Measurements from ENCODE around the gene MIOS. TPM values are rescaled to one million over a fixed set of nuclear protein-coding genes. Genes with fewer than 3 reads are reported as not detected.

MIOS gene
- total RNA-seq, 4 donors from 2014 or later, result 24.7 to 44.5 (median 37.5) TPM

- TF ChIP-seq, protein P1, sequence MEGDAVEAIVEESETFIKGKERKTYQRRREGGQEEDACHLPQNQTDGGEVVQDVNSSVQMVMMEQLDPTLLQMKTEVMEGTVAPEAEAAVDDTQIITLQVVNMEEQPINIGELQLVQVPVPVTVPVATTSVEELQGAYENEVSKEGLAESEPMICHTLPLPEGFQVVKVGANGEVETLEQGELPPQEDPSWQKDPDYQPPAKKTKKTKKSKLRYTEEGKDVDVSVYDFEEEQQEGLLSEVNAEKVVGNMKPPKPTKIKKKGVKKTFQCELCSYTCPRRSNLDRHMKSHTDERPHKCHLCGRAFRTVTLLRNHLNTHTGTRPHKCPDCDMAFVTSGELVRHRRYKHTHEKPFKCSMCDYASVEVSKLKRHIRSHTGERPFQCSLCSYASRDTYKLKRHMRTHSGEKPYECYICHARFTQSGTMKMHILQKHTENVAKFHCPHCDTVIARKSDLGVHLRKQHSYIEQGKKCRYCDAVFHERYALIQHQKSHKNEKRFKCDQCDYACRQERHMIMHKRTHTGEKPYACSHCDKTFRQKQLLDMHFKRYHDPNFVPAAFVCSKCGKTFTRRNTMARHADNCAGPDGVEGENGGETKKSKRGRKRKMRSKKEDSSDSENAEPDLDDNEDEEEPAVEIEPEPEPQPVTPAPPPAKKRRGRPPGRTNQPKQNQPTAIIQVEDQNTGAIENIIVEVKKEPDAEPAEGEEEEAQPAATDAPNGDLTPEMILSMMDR (IDR thresholded peaks at IDR 0.05; ENCODE audit: low read depth), result no peak
Observed at GRCh38 chr7:7564323-7564780, 2.3 kb upstream of the MIOS start.

DNA sequence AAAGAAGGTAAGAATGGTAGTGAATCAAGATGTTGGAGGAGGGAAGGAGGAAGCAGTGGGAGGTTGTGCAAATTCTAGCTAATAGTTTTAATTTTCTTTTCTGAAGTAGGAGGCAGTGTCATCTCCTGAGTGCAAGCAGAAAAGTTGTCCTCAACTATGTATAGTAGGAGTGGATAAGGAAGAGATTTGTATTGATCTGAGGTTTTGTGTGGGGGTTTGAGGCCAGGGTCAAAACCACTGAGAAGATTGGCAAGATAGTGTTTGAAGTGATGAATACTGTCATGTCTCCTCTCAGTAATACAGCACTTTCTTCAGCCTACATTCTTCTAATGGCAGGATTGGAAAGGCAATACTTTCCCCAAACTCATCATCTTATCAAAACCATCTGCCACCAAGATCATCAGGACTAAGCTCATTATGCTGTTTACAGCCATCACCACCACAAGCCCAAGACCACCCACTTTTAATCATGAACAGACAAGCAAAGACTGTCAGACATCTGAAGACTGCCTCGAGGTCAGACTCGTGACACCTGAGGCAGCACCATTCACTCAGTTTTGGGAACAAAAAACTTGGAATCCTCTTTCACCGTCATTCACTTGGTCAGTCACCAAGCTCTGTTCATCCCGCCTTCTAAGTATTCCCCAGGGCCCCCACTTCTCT lies 1.5 kb upstream of the MIOS start:
- TF ChIP-seq, protein P1 (IDR thresholded peaks at IDR 0.05; ENCODE audit: low read depth), result no peak

DNA sequence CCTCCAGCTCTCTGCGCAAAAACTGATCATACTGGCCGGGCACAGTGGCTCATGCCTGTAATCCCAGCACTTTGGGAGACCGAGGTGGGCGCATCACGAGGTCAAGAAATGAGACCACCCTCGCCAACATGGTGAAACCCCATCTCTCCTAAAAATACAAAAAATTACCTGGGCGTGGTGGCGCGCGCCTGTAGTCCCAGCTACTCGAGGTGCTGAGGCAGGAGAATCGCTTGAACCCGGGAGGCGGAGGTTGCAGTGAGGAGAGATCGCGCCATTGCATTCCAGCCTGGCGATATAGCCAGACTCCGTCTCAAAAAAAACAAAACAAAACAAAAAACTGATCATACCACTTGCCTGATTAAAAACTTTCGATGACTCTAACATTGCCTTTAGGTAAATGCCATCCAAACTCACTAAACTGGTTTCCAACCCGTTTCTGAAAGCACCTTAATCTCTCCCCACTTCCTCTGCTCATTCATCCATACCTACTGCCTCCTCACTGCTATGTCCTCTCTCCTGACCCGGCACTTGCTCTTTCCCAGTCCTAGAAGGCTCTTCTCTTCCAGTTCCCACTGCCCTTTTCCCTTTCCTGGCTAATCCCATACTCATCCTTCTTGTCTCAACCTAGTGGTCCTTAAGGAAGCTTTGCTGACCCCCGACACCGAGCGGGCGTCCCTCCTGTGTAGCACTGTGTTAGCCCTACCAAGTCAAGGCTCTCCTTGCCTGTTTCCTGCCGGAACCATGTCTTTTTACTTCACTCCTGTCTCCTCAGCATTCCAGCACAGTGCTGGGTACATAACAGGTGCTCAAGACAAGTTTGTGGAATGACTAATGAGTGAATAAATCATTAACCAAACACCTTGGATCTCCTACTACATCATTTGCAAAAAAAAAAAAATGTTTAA lies 686 bp upstream of the MIOS start:
- TF ChIP-seq, protein P1 (IDR thresholded peaks at IDR 0.05; ENCODE audit: low read depth), result no peak

GRCh38 chr7:7567898-7568531 lies 1.3 kb downstream of the MIOS start:
- TF ChIP-seq, protein P1 (IDR thresholded peaks at IDR 0.05; ENCODE audit: low read depth), result no peak

DNA sequence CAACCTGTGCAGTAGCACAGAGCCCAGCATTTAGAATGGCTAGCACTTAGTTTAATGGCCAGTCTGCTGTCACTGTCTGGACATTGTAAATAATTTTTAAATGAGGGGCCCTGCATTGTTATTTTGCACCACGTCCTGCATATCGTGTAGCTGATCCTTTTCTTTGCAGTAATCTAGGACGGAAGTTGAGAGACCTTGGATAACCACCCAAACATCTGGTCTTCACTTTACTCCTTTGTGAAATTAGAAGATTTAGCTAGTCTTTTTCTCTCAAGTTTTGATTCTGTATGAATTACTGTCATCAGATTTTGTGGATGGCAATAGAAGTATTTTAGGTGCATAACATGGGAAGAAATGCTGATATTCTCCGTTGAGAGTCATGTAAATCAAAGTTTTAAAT lies 1.9 kb downstream of the MIOS start:
- TF ChIP-seq, protein P1 (IDR thresholded peaks at IDR 0.05; ENCODE audit: low read depth), result no peak

- TF ChIP-seq, protein P1 (IDR thresholded peaks at IDR 0.05; ENCODE audit: low read depth), result no peak
Observed at GRCh38 chr7:7569081-7569527, 2.4 kb downstream of the MIOS start.

DNA sequence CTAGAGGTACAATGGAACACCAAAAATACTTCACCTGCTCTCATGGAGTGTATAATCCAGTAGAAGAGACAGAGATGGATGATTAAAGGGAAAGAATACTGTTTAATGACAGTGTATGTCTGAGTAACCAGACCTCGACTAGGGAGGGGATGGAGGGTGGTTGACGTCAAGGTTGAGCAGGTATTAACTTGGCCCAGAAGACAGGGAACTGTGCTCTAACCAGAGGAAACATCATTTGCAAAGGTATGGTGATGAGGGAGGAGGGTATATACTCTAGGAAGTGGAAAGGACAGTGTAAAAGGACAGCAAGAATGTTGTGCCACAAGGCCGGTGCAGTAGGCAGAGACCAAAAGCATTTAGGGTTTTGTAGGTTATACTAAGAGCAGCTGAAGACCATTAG lies 2.9 kb downstream of the MIOS start:
- TF ChIP-seq, protein P1 (IDR thresholded peaks at IDR 0.05; ENCODE audit: low read depth), result no peak

Data from subcutaneous adipose tissue (tissue), 4 donors.